HK-2 (cell line): ENCODE data around the gene NHEJ1.

Experiments used
- DNase-seq: peaks from one replicate; pipeline ENCODE4 v3.0.0-alpha.2; 2018; ENCODE audit not compliant: unreplicated experiment

NHEJ1 gene

GRCh38 chr2:219057709-219058540 lies 102.7 kb downstream of the NHEJ1 start:
- peak; percentile 71 for DNase-seq

DNA sequence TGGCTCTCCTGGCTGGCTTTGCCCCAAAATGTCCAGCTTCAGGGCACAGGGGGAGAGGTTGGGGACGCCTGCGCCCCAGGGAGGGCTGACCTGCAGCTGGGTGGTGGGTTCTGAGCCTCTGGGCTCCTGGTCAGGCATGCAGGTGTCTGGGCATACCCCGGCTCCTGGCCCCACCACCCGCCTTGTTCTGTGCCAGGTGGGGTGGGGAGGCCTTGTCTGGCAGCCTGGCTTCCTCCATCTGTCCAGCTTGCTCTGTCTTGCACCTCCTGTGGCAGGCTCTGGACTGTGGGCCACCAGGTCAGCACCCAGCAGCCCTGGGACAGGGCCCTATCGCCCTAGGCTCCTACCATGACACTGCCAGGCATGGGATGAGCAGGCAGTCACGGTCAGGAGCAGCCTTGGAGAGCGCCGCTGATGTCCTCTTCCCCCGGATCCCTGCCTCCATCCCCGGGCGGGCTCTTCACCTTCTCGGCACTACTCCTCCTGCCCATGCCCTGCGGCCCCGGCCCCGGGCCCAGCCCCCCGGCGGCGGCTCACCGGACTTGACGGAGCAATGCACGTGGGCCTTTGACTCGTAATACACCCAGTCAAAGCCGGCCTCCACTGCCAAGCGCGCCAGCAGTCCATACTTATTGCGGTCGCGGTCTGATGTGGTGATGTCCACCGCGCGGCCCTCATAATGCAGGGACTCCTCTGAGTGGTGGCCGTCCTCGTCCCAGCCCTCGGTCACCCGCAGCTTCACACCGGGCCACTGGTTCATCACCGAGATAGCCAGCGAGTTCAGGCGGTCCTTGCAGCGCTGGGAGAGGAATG lies 103.5 kb downstream of the NHEJ1 start:
- DNase-seq, result no peak

- no peak for DNase-seq
Measured at GRCh38 chr2:219056176-219056895, 104.3 kb downstream of the NHEJ1 start.

DNA sequence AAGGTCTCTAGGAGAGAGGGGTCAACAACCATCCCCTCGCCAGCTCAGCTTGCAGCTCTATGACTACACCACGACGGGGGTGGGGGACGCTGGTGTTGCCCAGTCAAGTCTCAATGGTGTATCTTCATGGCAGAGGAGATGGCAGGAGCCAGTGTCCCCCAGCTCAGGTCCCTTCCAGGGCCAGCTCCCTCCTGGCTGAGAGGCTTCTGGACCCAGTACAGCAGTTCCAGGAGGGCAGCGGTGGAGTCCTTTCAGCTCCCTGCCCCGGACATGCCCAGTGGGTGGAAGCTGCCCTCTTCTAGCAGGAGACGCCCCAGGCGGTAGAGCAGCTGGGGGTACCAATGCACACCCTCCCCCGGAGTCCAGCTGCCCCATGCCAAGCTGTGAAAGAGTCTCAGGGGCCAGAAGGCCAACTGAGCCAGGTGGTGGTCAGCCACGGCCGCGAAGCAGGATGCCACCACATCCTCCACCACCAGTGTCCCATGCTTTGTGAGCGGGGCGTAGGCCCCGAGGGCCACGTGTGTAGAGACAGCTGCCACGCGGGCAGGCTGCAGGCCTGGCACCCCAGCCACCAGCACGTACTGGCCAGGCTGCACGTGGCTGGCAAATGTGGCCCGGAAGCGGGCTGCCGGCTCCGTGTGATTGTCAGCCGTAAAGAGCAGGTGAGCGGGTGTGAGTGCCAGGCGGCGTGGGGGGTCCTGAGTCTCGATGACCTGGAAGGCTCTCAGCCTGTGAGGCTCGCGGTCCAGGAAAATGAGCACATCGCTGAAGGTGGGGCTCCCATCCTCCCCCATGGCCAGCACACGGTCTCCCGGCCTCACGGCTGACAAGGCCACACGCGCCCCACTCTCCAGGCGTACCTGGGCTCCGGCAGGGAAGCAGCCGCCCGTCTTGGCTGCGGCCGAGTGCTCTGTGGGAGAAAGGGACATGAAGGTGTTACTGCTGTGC lies 105.4 kb downstream of the NHEJ1 start:
- DNase-seq, result no peak

GRCh38 chr2:219049282-219049681 lies 111.3 kb downstream of the NHEJ1 start:
- DNase-seq, result no peak

DNA sequence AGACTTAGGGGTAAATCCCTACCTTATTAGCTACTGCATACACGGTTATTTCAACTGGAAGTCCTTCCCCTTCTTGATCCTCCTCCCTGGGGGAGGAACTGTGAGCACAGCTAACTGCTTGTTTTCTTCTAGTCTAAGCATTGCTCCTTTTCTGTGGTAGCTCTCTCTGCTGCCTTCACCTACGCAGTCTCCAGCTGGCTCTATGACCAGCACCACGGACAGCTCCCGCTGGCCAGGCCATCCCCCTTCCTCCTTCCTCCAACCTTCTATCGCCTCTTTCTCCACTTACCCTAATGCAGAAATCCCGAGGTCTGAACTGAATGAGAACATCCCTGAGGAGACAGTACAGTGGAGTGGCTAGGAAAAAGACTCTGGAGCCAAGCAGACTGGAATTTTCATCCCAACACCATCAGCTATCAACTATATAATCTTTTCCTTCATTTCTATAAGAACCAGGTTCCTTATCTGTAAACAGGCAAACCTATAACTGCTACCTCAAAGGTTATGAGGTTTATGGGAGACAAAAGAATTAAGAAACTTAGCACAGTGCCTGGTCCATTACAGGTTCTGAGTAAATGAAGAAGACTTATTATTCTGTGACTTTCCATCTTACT lies 114.6 kb downstream of the NHEJ1 start:
- peak; percentile 37 for DNase-seq

GRCh38 chr2:219042750-219043149 lies 117.9 kb downstream of the NHEJ1 start:
- DNase-seq, result no peak

GRCh38 chr2:219042157-219042556 lies 118.5 kb downstream of the NHEJ1 start:
- DNase-seq, result no peak

- DNase-seq, result no peak
Measured at GRCh38 chr2:219041252-219041651, 119.4 kb downstream of the NHEJ1 start, which contains the start of gene CFAP65. TSS of gene CFAP65 (minus strand) at chr2:219041516. CDS start at chr2:219039048, 2,468 bp downstream.

DNA sequence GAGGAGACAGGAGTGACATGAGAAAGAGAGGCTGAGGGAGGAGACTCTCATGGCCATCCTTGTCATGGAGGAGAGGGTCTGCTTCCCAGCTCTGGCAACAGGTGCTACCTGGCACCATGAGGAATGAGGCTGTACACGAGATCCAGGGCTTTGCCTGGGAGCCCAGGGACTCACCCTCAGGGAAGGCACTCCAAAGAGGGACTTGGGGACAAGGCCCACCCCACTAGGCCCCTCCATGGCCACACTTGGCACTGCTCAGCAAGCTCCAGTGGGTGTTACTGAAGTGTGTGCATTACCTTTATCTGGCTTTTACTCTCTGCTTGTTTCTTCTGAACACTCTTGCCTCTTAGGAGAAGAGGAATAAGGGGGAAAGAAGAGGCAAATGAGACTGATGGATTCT lies 122.0 kb downstream of the NHEJ1 start:
- no peak for DNase-seq

- no peak for DNase-seq
Measured at GRCh38 chr2:219037783-219038499, 122.7 kb downstream of the NHEJ1 start.

DNA sequence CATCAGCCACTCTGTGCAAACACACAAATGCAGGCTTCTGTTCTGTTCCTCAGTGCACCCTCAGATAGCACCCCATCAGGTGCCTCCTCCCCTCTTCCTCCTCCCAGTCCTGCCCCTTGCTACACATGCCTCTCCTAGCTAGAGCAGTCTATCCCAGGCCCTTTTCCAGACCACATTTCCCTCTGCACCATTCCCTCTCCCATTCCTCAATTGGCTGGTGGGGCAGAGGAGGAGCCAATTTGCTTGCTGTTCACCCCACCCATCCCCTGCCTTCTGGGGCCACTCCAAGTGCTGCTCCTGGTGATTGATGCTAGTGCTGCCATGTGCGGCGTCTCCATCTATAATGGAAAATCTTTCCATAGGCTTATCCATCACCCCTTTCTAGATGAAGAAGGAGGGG lies 124.7 kb downstream of the NHEJ1 start:
- DNase-seq, result no peak

GRCh38 chr2:219034823-219035222 lies 125.8 kb downstream of the NHEJ1 start:
- DNase-seq, result no peak

DNA sequence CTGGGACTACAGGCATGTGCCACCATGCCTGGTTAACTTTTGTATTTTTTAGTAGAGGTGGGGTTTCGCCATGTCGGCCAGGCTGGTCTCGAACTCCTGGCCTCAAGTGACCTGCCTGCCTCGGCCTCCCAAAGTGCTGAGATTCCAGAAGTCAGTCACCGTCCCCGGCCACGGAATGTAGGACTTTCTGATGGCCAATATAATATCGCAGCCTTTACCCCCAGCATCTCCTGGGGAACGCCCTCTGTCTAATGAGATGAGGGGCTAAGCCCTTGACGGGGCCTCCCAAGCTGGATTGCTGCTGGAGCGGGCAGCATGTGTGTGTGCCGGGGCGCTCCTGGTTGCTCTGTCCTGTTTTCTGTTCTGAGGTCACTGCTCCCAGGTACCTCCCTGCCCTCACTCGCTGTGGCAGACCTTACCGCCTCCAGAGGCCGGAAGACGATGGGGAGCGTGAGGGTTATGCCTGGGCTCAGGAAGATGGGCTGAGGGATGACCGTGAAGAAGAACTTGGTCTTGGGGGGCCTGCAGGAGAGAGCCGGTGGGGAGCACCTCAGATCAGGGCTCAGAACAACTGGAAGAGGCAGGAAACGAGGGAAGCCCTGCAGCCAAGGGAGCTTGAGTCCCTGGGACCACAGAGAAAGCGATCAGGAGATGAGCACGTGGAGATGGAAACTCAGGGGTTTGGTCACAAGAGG lies 128.4 kb downstream of the NHEJ1 start:
- DNase-seq, result no peak

DNA sequence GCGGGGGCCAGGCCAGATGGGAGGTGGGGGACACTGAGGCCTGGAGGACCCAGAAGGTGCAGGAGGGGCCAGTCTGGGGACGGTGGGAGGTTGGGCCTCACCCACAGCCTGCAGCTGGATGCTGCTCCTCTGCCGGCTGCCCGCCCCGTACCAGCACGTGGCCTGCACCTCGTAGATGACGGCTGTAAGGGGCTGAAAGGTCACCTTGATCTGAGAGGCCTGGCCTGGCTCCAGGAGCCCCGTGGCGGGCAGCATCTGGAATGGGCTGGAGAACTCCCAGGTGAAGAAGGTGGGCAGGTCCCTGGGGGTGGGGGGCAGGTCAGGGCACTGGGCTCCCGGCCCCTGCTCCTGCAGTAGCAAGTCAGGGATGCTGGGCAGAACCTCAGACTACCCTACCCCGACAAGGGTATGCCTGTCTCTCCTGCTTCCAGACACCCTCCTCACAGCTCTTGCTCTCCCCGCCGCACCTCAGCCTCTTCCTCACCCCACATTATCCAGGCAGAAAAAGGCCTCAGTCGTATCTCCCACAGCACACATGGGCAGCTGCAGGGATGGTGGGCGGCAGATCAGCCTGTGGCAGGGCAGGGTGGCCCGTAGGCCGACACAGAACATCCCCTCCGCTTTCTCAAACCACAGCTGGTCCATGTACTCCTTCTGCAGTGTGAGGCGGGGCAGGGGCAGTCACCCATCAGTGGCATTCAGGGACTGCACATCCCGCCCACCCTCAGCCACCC lies 129.4 kb downstream of the NHEJ1 start:
- DNase-seq, result no peak

GRCh38 chr2:219030177-219030940 lies 130.3 kb downstream of the NHEJ1 start:
- no peak for DNase-seq

GRCh38 chr2:219029829-219030165 lies 130.8 kb downstream of the NHEJ1 start:
- DNase-seq, result peak; percentile 84
